NCI-H1417 treated with DMSO at 0.1 percent for 48 hours (cell line): ENCODE data around the gene NSUN6.

Source experiments
- DNase-seq: peaks from one replicate; lab custom pipeline; 2025; lab: John Stamatoyannopoulos, UW

The NSUN6 gene

GRCh38 chr10:18563003-18563726 is 88.2 kb downstream of the NSUN6 start:
- DNase-seq, result no peak

GRCh38 chr10:18561861-18562551 is 89.4 kb downstream of the NSUN6 start:
- no peak for DNase-seq

GRCh38 chr10:18557960-18558359 is 93.4 kb downstream of the NSUN6 start:
- no peak for DNase-seq

- no peak for DNase-seq
Observed at GRCh38 chr10:18556522-18557147, 94.8 kb downstream of the NSUN6 start.

- DNase-seq, result no peak
Observed at GRCh38 chr10:18554479-18554878, 96.9 kb downstream of the NSUN6 start.

- DNase-seq, result no peak
Observed at GRCh38 chr10:18551473-18551872, 99.9 kb downstream of the NSUN6 start.

- DNase-seq, result no peak
Observed at GRCh38 chr10:18549105-18549504, 102.3 kb downstream of the NSUN6 start.

GRCh38 chr10:18545621-18546305 is 105.6 kb downstream of the NSUN6 start:
- DNase-seq, result no peak

GRCh38 chr10:18542832-18543231 is 108.6 kb downstream of the NSUN6 start:
- DNase-seq, result no peak

GRCh38 chr10:18540195-18540594 is 111.2 kb downstream of the NSUN6 start:
- no peak for DNase-seq

- no peak for DNase-seq
Observed at GRCh38 chr10:18539335-18539734, 112.1 kb downstream of the NSUN6 start.

GRCh38 chr10:18533896-18534295 is 117.5 kb downstream of the NSUN6 start:
- DNase-seq, result no peak

GRCh38 chr10:18532881-18533535 is 118.4 kb downstream of the NSUN6 start:
- DNase-seq, result no peak

GRCh38 chr10:18528292-18528691 is 123.1 kb downstream of the NSUN6 start:
- no peak for DNase-seq

GRCh38 chr10:18527687-18528086 is 123.7 kb downstream of the NSUN6 start:
- no peak for DNase-seq

- DNase-seq, result no peak
Observed at GRCh38 chr10:18523858-18524257, 127.5 kb downstream of the NSUN6 start.

GRCh38 chr10:18523025-18523424 is 128.4 kb downstream of the NSUN6 start:
- DNase-seq, result no peak

- no peak for DNase-seq
Observed at GRCh38 chr10:18516851-18517250, 134.5 kb downstream of the NSUN6 start.

GRCh38 chr10:18514537-18514936 is 136.8 kb downstream of the NSUN6 start:
- DNase-seq, result no peak

GRCh38 chr10:18508587-18508986 is 142.8 kb downstream of the NSUN6 start:
- no peak for DNase-seq

GRCh38 chr10:18505456-18506118 is 145.8 kb downstream of the NSUN6 start:
- no peak for DNase-seq

GRCh38 chr10:18504161-18504560 is 147.2 kb downstream of the NSUN6 start:
- DNase-seq, result no peak
